ENCODE results near the gene B3GNT5. TPM values are rescaled to one million over a fixed set of nuclear protein-coding genes. Genes with fewer than 3 reads are reported as not detected.

The B3GNT5 gene
- total and polyA plus RNA-seq, 2 experiments from 2014 or later, result 4.9 to 6.4 TPM

DNA sequence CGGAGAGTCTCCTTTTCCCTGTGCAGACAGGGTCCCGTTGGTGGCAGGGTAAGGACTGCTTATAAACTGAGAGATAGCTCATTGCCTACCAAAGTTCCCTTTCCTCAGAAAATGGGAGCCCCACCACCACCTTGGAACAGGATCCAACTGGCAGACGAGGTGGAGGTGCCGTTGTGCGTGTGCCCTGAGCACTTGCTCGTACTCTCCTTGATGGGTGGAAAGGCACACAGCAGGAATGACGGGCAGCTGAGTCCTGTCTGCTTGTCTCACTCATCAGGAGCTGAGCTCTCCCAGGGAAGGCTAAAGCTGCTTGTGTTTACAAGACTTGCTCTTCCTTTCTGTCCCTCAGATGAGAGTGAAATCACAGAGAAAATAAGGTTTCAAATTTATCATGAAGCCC is 60.7 kb downstream of the B3GNT5 start (continued):
- TF ChIP-seq, protein P1, sequence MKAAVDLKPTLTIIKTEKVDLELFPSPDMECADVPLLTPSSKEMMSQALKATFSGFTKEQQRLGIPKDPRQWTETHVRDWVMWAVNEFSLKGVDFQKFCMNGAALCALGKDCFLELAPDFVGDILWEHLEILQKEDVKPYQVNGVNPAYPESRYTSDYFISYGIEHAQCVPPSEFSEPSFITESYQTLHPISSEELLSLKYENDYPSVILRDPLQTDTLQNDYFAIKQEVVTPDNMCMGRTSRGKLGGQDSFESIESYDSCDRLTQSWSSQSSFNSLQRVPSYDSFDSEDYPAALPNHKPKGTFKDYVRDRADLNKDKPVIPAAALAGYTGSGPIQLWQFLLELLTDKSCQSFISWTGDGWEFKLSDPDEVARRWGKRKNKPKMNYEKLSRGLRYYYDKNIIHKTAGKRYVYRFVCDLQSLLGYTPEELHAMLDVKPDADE (IDR thresholded peaks at IDR 0.05), result no peak
- no peak for TF ChIP-seq EZH2 (IDR thresholded peaks at IDR 0.05; ENCODE audit: low read depth, unreplicated experiment)

DNA sequence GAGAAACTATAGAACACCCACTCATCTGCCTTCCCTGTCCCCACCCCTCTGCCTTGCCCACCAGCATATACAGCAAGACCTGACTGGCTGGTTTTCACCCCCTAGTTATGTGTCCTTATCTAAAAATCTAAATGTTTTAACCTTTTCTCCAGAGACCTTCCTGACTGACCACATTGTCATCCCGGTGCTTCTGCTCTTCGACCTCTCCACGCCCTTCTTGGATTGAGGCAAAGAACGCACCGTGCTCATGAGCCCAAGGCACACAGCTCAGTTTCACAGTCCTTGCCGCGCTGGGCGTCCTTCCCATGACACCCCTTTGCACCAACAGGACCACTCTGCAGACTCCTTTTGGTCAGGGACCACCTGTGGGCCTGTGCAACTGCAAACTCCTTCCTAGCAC is 62.7 kb downstream of the B3GNT5 start:
- no peaks in the 10 kb centered on the region for H3K9me2 ChIP-seq (ENCODE audit: insufficient read depth)
- H3K27ac Mint-ChIP-seq, result no peak overlapping the region

More for the DNA sequence above, 62.7 kb downstream of the B3GNT5 start:
- H3F3A ChIP-seq (replicated peaks; ENCODE audit: low read depth), result no peaks in the 10 kb centered on the region
- no peaks in the 10 kb centered on the region for H3K4me1 ChIP-seq (ENCODE audit: insufficient read depth)
- Mint-ChIP-seq H3K4me1 (peaks cover 10% of the 10 kb centered on the region; the same call in 2 of the 3 replicates), H3K36me3 (ENCODE audit: low read depth) (no peaks in the 10 kb centered on the region), H3K4me3 (no peak overlapping the region), H3K9me3 (no peaks in the 10 kb centered on the region), H3K27me3 (ENCODE audit: insufficient read depth, low read depth, poor library complexity) (no peaks in the 10 kb centered on the region)
- H3K79me2 ChIP-seq (replicated peaks; ENCODE audit: insufficient read depth), result no peaks in the 10 kb centered on the region
- H2AFZ ChIP-seq, result no peak overlapping the region
- TF ChIP-seq, protein P2, sequence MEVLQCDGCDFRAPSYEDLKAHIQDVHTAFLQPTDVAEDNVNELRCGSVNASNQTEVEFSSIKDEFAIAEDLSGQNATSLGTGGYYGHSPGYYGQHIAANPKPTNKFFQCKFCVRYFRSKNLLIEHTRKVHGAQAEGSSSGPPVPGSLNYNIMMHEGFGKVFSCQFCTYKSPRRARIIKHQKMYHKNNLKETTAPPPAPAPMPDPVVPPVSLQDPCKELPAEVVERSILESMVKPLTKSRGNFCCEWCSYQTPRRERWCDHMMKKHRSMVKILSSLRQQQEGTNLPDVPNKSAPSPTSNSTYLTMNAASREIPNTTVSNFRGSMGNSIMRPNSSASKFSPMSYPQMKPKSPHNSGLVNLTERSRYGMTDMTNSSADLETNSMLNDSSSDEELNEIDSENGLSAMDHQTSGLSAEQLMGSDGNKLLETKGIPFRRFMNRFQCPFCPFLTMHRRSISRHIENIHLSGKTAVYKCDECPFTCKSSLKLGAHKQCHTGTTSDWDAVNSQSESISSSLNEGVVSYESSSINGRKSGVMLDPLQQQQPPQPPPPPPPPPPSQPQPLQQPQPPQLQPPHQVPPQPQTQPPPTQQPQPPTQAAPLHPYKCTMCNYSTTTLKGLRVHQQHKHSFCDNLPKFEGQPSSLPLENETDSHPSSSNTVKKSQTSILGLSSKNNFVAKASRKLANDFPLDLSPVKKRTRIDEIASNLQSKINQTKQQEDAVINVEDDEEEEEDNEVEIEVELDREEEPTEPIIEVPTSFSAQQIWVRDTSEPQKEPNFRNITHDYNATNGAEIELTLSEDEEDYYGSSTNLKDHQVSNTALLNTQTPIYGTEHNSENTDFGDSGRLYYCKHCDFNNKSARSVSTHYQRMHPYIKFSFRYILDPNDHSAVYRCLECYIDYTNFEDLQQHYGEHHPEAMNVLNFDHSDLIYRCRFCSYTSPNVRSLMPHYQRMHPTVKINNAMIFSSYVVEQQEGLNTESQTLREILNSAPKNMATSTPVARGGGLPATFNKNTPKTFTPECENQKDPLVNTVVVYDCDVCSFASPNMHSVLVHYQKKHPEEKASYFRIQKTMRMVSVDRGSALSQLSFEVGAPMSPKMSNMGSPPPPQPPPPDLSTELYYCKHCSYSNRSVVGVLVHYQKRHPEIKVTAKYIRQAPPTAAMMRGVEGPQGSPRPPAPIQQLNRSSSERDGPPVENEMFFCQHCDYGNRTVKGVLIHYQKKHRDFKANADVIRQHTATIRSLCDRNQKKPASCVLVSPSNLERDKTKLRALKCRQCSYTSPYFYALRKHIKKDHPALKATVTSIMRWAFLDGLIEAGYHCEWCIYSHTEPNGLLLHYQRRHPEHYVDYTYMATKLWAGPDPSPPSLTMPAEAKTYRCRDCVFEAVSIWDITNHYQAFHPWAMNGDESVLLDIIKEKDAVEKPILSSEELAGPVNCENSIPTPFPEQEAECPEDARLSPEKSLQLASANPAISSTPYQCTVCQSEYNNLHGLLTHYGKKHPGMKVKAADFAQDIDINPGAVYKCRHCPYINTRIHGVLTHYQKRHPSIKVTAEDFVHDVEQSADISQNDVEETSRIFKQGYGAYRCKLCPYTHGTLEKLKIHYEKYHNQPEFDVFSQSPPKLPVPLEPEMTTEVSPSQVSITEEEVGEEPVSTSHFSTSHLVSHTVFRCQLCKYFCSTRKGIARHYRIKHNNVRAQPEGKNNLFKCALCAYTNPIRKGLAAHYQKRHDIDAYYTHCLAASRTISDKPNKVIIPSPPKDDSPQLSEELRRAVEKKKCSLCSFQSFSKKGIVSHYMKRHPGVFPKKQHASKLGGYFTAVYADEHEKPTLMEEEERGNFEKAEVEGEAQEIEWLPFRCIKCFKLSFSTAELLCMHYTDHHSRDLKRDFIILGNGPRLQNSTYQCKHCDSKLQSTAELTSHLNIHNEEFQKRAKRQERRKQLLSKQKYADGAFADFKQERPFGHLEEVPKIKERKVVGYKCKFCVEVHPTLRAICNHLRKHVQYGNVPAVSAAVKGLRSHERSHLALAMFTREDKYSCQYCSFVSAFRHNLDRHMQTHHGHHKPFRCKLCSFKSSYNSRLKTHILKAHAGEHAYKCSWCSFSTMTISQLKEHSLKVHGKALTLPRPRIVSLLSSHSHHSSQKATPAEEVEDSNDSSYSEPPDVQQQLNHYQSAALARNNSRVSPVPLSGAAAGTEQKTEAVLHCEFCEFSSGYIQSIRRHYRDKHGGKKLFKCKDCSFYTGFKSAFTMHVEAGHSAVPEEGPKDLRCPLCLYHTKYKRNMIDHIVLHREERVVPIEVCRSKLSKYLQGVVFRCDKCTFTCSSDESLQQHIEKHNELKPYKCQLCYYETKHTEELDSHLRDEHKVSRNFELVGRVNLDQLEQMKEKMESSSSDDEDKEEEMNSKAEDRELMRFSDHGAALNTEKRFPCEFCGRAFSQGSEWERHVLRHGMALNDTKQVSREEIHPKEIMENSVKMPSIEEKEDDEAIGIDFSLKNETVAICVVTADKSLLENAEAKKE (CRISPR knock-in tag; IDR thresholded peaks at IDR 0.05), result no peak
- no peak for TF ChIP-seq CREB1 (CRISPR knock-in tag; IDR thresholded peaks at IDR 0.05; ENCODE audit: low read depth)
- peaks cover 8% of the 10 kb centered on the region; the same call in 1 of the 2 replicates for H3K36me3 ChIP-seq (ENCODE audit: insufficient read depth)
- no peak for ATAC-seq
- H3K27me3 ChIP-seq (ENCODE audit: insufficient read depth), result no peaks in the 10 kb centered on the region
- no peak for DNase-seq (ENCODE audit: low spot score)
- H4K20me1 ChIP-seq (replicated peaks; ENCODE audit: insufficient read depth), result no peaks in the 10 kb centered on the region; the same call in 1 of the 2 replicates
- H3K4me3 ChIP-seq, result no peak overlapping the region
- no peak overlapping the region for H3K4me2 ChIP-seq
- H3K27ac ChIP-seq (ENCODE audit: low read depth), result no peak overlapping the region
